Thoracic aorta (tissue), 2 donors: ENCODE data around the gene LCMT1. TPM values are rescaled to one million over a fixed set of nuclear protein-coding genes. Genes with fewer than 3 reads are reported as not detected.

ENCODE experiments used
- ATAC-seq: fragments of 150-250 bp; one replicate; pipeline ENCODE4 v1.8.0; 2017; ENCODE audit warnings: low read depth; ENCODE audit not compliant: insufficient number of reproducible peaks, low FRiP score
- DNase-seq: peaks from one replicate; pipeline ENCODE4 v3.0.0-alpha.2; 2020; ENCODE audit warnings: low spot score
- H3K27ac ChIP-seq, 2 donors: fragments of 200-600 bp; sonication (generic); 1 replicate in 1 of 2; 2 replicates in 1 of 2; pipeline ENCODE4 v1.5.1; 2016; ENCODE audit warnings: mild to moderate bottlenecking in 2 of 2, moderate library complexity in 2 of 2
- H3K27me3 ChIP-seq: fragments of 200-600 bp; sonication (generic); replicated peaks from 2 replicates; pipeline ENCODE4 v1.6.0; 2016; ENCODE audit warnings: mild to moderate bottlenecking; ENCODE audit not compliant: insufficient read depth
- H3K36me3 ChIP-seq: fragments of 200-600 bp; sonication (generic); one replicate; pipeline ENCODE4 v1.5.1; 2016
- H3K4me1 ChIP-seq, 2 donors: fragments of 200-600 bp; sonication (generic); 1 replicate in 1 of 2; 2 replicates in 1 of 2; pipeline versions ENCODE4 v1.5.1 to v1.6.0; 2016; ENCODE audit warnings: low read depth in 2 of 2, mild to moderate bottlenecking in 1 of 2; ENCODE audit not compliant: control insufficient read depth in 1 of 2
- H3K4me3 ChIP-seq: fragments of 200-600 bp; sonication (generic); 2 replicates; pipeline ENCODE4 v1.5.1; 2016; ENCODE audit warnings: mild to moderate bottlenecking
- H3K9me3 ChIP-seq: fragments of 200-600 bp; sonication (generic); 2 replicates; pipeline ENCODE4 v1.5.1; 2016
- CTCF ChIP-seq: fragments of 200-600 bp; sonication (generic); IDR thresholded peaks from one replicate; pipeline ENCODE4 v1.5.1; 2019; ENCODE audit warnings: antibody characterized with exemption
- total RNA-seq, 2 donors: library from RNA; depleted of rRNA; stranded (reverse); fragments of >200 nt; gene quantifications; one replicate each; pipeline versions ENCODE4 v1.1.0 to v1.2.3, GENCODE V29; 2016

LCMT1 gene
- total RNA-seq, 2 donors from 2014 or later = 31.0 to 42.5 TPM

GRCh38 chr16:25217112-25217511, 105.6 kb downstream of the LCMT1 start:
- no peaks in the 10 kb centered on the region for H3K4me1 ChIP-seq
- no peaks in the 10 kb centered on the region for H3K36me3 ChIP-seq
- TF ChIP-seq CTCF = no peak
- ATAC-seq (no peak), DNase-seq (no peak)
- no peak overlapping the region for H3K27ac ChIP-seq
- H3K9me3 ChIP-seq = no peaks in the 10 kb centered on the region
- no peaks in the 10 kb centered on the region for H3K27me3 ChIP-seq
- H3K4me3 ChIP-seq = no peak overlapping the region

- no peak for TF ChIP-seq CTCF
- Histone ChIP-seq H3K36me3 (no peaks in the 10 kb centered on the region), H3K9me3 (no peaks in the 10 kb centered on the region), H3K27ac (no peak overlapping the region), H3K4me3 (no peak overlapping the region), H3K27me3 (no peaks in the 10 kb centered on the region), H3K4me1 (no peaks in the 10 kb centered on the region)
- DNase-seq = no peak
- ATAC-seq = no peak
Measured at GRCh38 chr16:25217921-25218320, 106.4 kb downstream of the LCMT1 start.

GRCh38 chr16:25219070-25219737, 107.7 kb downstream of the LCMT1 start:
- no peaks in the 10 kb centered on the region for H3K4me1 ChIP-seq
- no peak for DNase-seq
- no peaks in the 10 kb centered on the region for H3K27me3 ChIP-seq
- no peaks in the 10 kb centered on the region for H3K9me3 ChIP-seq
- ATAC-seq = no peak
- H3K27ac ChIP-seq = no peak overlapping the region
- TF ChIP-seq CTCF = no peak
- no peak overlapping the region for H3K4me3 ChIP-seq
- H3K36me3 ChIP-seq = no peaks in the 10 kb centered on the region

GRCh38 chr16:25222959-25223358, 111.4 kb downstream of the LCMT1 start:
- DNase-seq (no peak), ATAC-seq (no peak)
- Histone ChIP-seq H3K9me3 (no peaks in the 10 kb centered on the region), H3K27ac (no peak overlapping the region), H3K36me3 (no peaks in the 10 kb centered on the region), H3K4me3 (no peak overlapping the region), H3K27me3 (no peaks in the 10 kb centered on the region), H3K4me1 (peaks cover 0 to 7% of the 10 kb centered on the region in 2 donors)
- TF ChIP-seq CTCF = no peak

GRCh38 chr16:25223964-25224363, 112.4 kb downstream of the LCMT1 start:
- peaks cover 0 to 7% of the 10 kb centered on the region in 2 donors for H3K4me1 ChIP-seq
- ATAC-seq (no peak), DNase-seq (no peak)
- TF ChIP-seq CTCF = no peak
- no peak overlapping the region for H3K4me3 ChIP-seq
- no peaks in the 10 kb centered on the region for H3K9me3 ChIP-seq
- H3K27ac ChIP-seq = no peak overlapping the region
- H3K36me3 ChIP-seq = no peaks in the 10 kb centered on the region
- no peaks in the 10 kb centered on the region for H3K27me3 ChIP-seq
